ENCODE measurements around the gene SOCS4. TPM values are rescaled to one million over a fixed set of nuclear protein-coding genes. Genes with fewer than 3 reads are reported as not detected.
"Not testable (repeated sequence)": the region's sequence is repeated elsewhere in the genome, so short reads cannot be mapped to it uniquely, and the experiment has no call there.

Gene SOCS4, protein sequence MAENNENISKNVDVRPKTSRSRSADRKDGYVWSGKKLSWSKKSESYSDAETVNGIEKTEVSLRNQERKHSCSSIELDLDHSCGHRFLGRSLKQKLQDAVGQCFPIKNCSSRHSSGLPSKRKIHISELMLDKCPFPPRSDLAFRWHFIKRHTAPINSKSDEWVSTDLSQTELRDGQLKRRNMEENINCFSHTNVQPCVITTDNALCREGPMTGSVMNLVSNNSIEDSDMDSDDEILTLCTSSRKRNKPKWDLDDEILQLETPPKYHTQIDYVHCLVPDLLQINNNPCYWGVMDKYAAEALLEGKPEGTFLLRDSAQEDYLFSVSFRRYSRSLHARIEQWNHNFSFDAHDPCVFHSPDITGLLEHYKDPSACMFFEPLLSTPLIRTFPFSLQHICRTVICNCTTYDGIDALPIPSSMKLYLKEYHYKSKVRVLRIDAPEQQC
- 3.8 and 9.0 TPM in 2 replicates for total RNA-seq (2014; rRNA removed; shearing (Covaris generic); ENCODE audit: low replicate concordance)

GRCh38 chr14:55026793-55027561 lies at the start of gene SOCS4, which contains the start of gene WDHD1:
SOCS4 (plus strand) TSS chr14:55027236; CDS start chr14:55043042, 15,806 bp downstream.
WDHD1 (minus strand) TSS chr14:55027099; CDS start chr14:55026787, 312 bp downstream.
- DNase-seq = peak; percentile 92
- Histone ChIP-seq H3K4me3 (peak within 1 kb of the TSS; percentile 84), H3K9me3 (no peaks in the 10 kb centered on the region)

GRCh38 chr14:54979039-54979438 lies 48.0 kb upstream of the SOCS4 start:
- DNase-seq = no peak
- Histone ChIP-seq H3K4me3 (no peak overlapping the region), H3K9me3 (no peaks in the 10 kb centered on the region), H3K27me3 (no peaks in the 10 kb centered on the region), H3K36me3 (peaks cover 3% of the 10 kb centered on the region)

More at GRCh38 chr14:55026793-55027561, at the start of gene SOCS4, which contains the start of gene WDHD1:
- Histone ChIP-seq H3K27me3 (no peaks in the 10 kb centered on the region), H3K36me3 (peaks cover under 1% of the 10 kb centered on the region; the same call in 1 of the 2 replicates)

GRCh38 chr14:54981698-54982097 lies 45.3 kb upstream of the SOCS4 start:
- H3K36me3 ChIP-seq = peaks cover 3% of the 10 kb centered on the region
- H3K4me3 ChIP-seq = no peak overlapping the region
- no peaks in the 10 kb centered on the region for H3K9me3 ChIP-seq
- H3K27me3 ChIP-seq = no peaks in the 10 kb centered on the region
- DNase-seq = no peak

GRCh38 chr14:54985156-54985555 lies 41.9 kb upstream of the SOCS4 start:
- Histone ChIP-seq H3K36me3 (no peaks in the 10 kb centered on the region; the same call in 1 of the 2 replicates), H3K27me3 (no peaks in the 10 kb centered on the region), H3K4me3 (no peak overlapping the region), H3K9me3 (no peaks in the 10 kb centered on the region)
- no peak for DNase-seq

- no peak overlapping the region for H3K4me3 ChIP-seq
- peaks cover 8% of the 10 kb centered on the region for H3K36me3 ChIP-seq
- DNase-seq = no peak
- H3K27me3 ChIP-seq = no peaks in the 10 kb centered on the region
- H3K9me3 ChIP-seq = no peaks in the 10 kb centered on the region
Observed at GRCh38 chr14:55000381-55000780, 26.7 kb upstream of the SOCS4 start.

DNA sequence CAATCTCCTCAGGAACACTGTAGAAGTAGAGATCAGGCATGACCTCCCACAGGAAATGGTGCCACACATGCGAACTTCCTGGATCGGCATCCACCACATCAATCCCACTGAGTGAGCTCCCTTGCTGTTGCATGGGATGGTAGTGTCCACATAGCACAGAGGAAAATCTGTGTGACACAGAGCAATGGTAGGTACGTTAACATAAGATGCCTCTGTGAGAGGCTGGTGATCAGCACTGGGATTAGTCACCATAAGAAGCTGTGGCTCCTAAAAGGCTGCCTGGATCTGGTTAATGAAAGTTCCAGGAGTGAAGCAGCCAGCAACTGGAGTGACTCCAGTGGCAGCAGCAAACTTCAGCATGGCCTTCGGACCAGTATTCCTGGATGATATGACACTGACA lies 22.0 kb upstream of the SOCS4 start:
- DNase-seq = no peak
- Histone ChIP-seq H3K9me3 (no peaks in the 10 kb centered on the region), H3K36me3 (peaks cover 5% of the 10 kb centered on the region), H3K27me3 (no peaks in the 10 kb centered on the region), H3K4me3 (no peak overlapping the region)

GRCh38 chr14:55015006-55015405 lies 12.0 kb upstream of the SOCS4 start:
- no peak for DNase-seq
- no peak overlapping the region for H3K4me3 ChIP-seq
- H3K36me3 ChIP-seq = 0 out of 2 replicates have a peak, but pooled peaks cover 4% of the 10 kb centered on the region
- no peaks in the 10 kb centered on the region for H3K9me3 ChIP-seq
- H3K27me3 ChIP-seq = no peaks in the 10 kb centered on the region

DNA sequence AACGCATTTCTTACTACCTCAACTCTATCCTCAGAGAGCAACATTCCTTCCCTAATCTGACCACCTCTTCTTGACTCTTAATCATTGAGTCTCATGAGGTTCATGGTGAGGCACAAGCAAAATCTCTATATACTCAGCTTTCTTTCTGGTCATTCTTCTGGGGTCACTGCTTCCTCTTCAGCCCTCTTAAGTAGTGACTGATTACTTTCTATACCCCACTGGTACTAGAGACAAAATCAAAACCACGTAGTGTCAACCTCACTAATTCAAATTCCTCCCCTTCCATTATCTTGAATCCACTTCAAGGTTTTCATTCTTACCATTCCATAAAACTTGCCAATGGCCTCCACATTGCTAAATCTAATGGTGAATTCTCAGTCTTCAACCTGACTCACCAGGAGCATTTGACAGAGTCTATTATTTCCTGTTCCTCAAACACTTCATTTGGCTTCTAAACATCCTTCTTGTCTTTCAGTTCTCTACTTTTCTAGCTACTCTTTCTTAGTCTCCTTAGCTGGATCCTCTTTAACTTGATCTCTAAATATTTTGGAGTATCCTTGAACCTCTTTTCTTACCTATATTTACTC lies 7.0 kb upstream of the SOCS4 start:
- no peaks in the 10 kb centered on the region for H3K27me3 ChIP-seq
- no peak overlapping the region for H3K4me3 ChIP-seq
- DNase-seq = no peak
- no peaks in the 10 kb centered on the region for H3K9me3 ChIP-seq
- H3K36me3 ChIP-seq = no peaks in the 10 kb centered on the region; the same call in 1 of the 2 replicates

GRCh38 chr14:55024365-55024764 lies 2.7 kb upstream of the SOCS4 start:
- not testable (repeated sequence) for H3K27me3 ChIP-seq, DNase-seq, H3K36me3 ChIP-seq

GRCh38 chr14:55025948-55026347 lies 1.1 kb upstream of the SOCS4 start:
- H3K4me3 ChIP-seq = peak overlapping the region; percentile 84
- no peaks in the 10 kb centered on the region for H3K9me3 ChIP-seq
- no peaks in the 10 kb centered on the region for H3K27me3 ChIP-seq
- no peaks in the 10 kb centered on the region; the same call in 1 of the 2 replicates for H3K36me3 ChIP-seq
- no peak for DNase-seq

More at GRCh38 chr14:55024365-55024764, 2.7 kb upstream of the SOCS4 start:
- not testable (repeated sequence) for H3K4me3 ChIP-seq, H3K9me3 ChIP-seq

DNA sequence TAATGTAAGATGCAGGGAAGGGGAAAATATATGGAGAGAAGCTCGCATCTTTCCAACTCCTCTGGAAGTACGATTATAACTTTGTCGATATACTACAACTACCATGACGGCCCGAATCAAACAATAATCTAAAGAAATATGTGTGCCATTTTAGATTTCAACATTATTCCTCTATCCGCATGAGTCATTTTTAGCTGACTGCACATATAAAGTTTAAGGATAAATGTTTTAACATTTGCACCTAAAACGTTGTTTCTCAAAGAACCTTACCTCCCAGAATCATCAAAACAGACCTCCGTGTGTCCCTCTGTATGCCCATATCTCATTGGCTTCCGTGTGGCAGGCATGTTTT lies 619 bp upstream of the SOCS4 start:
- Histone ChIP-seq H3K36me3 (no peaks in the 10 kb centered on the region; the same call in 1 of the 2 replicates), H3K9me3 (no peaks in the 10 kb centered on the region), H3K27me3 (no peaks in the 10 kb centered on the region), H3K4me3 (peak overlapping the region; percentile 84)
- no peak for DNase-seq

DNA sequence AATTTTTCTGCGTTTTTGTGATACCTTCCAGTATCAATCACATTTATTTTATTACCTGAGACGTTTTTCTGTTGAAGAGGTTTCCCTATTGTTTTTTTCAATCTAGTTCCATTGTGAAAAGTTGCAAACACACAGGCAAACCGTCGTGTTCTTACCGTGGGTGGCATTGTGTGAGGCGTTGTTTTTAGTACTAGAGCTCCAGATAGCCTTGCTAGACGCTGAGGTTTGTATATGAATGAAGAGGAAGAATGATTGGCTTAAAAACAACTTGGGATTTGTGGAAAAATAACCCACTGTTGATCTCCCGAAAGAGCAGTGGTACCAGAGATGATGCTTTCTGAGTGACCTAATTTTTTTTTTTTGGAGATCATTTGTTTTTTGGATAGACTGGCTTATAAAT lies 1.0 kb downstream of the SOCS4 start:
- Histone ChIP-seq H3K9me3 (no peaks in the 10 kb centered on the region), H3K27me3 (no peaks in the 10 kb centered on the region), H3K36me3 (peaks cover 3% of the 10 kb centered on the region; the same call in 1 of the 2 replicates), H3K4me3 (peak overlapping the region; percentile 84)
- DNase-seq = no peak

DNA sequence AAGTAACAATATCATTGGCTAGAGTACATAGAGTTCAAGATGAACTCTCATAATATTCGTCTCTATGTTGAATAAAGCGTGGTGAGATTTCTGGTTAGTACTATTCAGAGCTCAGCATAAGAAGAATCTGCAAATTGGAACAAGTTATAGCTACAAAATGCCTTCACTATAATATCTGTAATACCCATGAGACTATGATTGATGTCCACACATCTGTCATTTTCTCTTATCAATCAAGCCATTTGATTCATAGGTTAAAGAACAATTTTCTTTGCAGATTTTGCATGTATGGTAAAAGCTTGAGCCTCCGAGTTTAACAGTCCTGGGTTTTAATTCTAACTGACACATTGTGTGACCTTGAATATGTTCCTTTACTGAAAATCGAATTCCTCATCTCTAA lies 1.4 kb downstream of the SOCS4 start:
- H3K9me3 ChIP-seq = no peaks in the 10 kb centered on the region
- no peaks in the 10 kb centered on the region for H3K27me3 ChIP-seq
- DNase-seq = no peak
- peak overlapping the region; percentile 84 for H3K4me3 ChIP-seq
- H3K36me3 ChIP-seq = peaks cover 5% of the 10 kb centered on the region

DNA sequence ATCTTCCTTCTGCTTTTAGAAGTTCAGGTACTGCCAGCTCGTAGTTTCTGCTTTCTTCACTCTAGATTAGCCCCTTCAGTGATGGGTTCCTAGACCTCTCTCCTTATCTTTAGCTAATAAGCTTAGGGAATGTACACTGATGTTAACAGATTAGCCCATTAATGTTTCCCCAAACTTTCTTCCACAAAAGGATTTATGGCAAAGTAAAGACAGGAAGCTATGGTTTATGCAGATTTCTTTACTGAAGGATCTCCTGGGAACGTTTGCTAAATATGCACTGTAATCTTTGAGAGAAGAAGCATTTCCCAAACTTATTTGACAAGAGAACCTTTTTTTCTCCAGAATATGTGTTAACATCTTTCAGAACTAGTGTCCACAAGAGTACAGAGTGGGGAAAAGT lies 4.2 kb downstream of the SOCS4 start:
- Histone ChIP-seq H3K9me3 (no peaks in the 10 kb centered on the region), H3K36me3 (peaks cover 12% of the 10 kb centered on the region), H3K27me3 (no peaks in the 10 kb centered on the region), H3K4me3 (no peak overlapping the region)
- no peak for DNase-seq

GRCh38 chr14:55037995-55038394 lies 11.0 kb downstream of the SOCS4 start:
- H3K36me3 ChIP-seq = peaks cover 17% of the 10 kb centered on the region
- not testable (repeated sequence) for H3K4me3 ChIP-seq, DNase-seq, H3K27me3 ChIP-seq, H3K9me3 ChIP-seq

GRCh38 chr14:55038708-55039107 lies 11.7 kb downstream of the SOCS4 start:
- Histone ChIP-seq H3K9me3 (no peaks in the 10 kb centered on the region), H3K27me3 (no peaks in the 10 kb centered on the region), H3K4me3 (no peak overlapping the region), H3K36me3 (peaks cover 19% of the 10 kb centered on the region)
- DNase-seq = no peak

GRCh38 chr14:55043528-55043927 lies 16.5 kb downstream of the SOCS4 start:
- H3K27me3 ChIP-seq = no peaks in the 10 kb centered on the region
- DNase-seq = no peak

More at GRCh38 chr14:55043528-55043927, 16.5 kb downstream of the SOCS4 start:
- peaks cover 13% of the 10 kb centered on the region for H3K36me3 ChIP-seq
- H3K4me3 ChIP-seq = no peak overlapping the region
- H3K9me3 ChIP-seq = no peaks in the 10 kb centered on the region
